ENCODE results near the gene IQGAP2.

DNA sequence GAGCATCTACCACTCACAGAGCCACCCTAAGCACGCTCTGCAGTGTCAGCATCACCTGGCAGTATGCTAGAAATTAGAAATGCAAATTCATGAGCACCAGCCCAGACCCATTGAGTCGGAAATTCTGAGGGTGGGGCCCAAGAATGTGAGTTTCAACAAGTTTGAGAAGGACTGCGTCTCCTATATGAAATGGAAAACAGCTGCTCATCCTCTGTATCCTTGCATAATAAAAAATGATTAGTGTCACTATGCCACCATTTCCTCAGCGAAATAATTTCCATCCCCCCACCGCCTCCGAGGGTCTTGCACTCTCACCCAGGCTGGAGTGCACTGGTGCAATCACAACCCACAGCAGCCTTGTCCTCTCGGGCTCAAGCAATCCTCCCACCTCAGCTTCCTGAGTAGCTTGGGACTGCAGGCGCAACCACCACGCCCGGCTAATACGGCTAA lies 1.3 kb upstream of the IQGAP2 start:
- no peak for TF ChIP-seq EZH2phosphoT487 (IDR thresholded peaks at IDR 0.05; ENCODE audit: borderline replicate concordance)
- TF ChIP-seq CTCF (conservative IDR thresholded peaks at IDR 0.05; ENCODE audit: low read length) = no peak
